SK-N-SH (cell line): ENCODE results near the gene ZSWIM7.

Experiments
- CHD2 ChIP-seq: fragments of 150-350 bp; IDR thresholded peaks from 2 replicates; pipeline ENCODE4 v1.6.1; 2018; ENCODE audit warnings: low read length; ENCODE audit not compliant: partially characterized antibody
- CTCF ChIP-seq: fragments of 200-600 bp; sonication (generic); IDR thresholded peaks from 2 replicates; pipeline ENCODE4 v1.6.1; 2017; ENCODE audit warnings: antibody characterized with exemption, mild to moderate bottlenecking, moderate library complexity
- EZH2phosphoT487 ChIP-seq: fragments of 200-600 bp; sonication (generic); IDR thresholded peaks from 2 replicates; pipeline ENCODE4 v1.6.1; 2017; ENCODE audit warnings: low read depth, mixed run types, mild to moderate bottlenecking, antibody characterized with exemption, moderate library complexity, borderline replicate concordance
- FOXM1 ChIP-seq: IDR thresholded peaks from 2 replicates; pipeline ENCODE4 v1.4.0; 2012; ENCODE audit warnings: low read depth, mild to moderate bottlenecking
- GABPA ChIP-seq: IDR thresholded peaks from 2 replicates; pipeline ENCODE4 v1.4.0; 2012; ENCODE audit warnings: low read depth, mild to moderate bottlenecking
- NFIC ChIP-seq: IDR thresholded peaks from 2 replicates; pipeline ENCODE4 v1.4.0; 2012; ENCODE audit warnings: borderline replicate concordance
- POLR2AphosphoS5 ChIP-seq: IDR thresholded peaks from 2 replicates; pipeline ENCODE4 v1.6.1; 2012; ENCODE audit warnings: low read depth, low read length
- REST ChIP-seq: IDR thresholded peaks from 2 replicates; pipeline ENCODE4 v1.6.1; 2012; ENCODE audit warnings: mild to moderate bottlenecking, low read depth, low read length, moderate library complexity
- RFX5 ChIP-seq: IDR thresholded peaks from 2 replicates; pipeline ENCODE4 v1.6.1; 2012; ENCODE audit warnings: mild to moderate bottlenecking, improper control_type of control experiment, low read length
- SMC3 ChIP-seq: IDR thresholded peaks from 2 replicates; pipeline ENCODE4 v1.6.1; 2012; ENCODE audit warnings: low read depth, low read length, improper control_type of control experiment
- TEAD4 ChIP-seq: IDR thresholded peaks from 2 replicates; pipeline ENCODE4 v1.4.0; 2012; ENCODE audit warnings: mild to moderate bottlenecking, borderline replicate concordance; ENCODE audit not compliant: insufficient read depth
- ZBTB33 ChIP-seq: IDR thresholded peaks from 2 replicates; pipeline ENCODE4 v1.4.0; 2012; ENCODE audit warnings: low read depth, borderline replicate concordance
- TF ChIP-seq, protein P1 (sequence below): fragments of 150-350 bp; IDR thresholded peaks from 2 replicates; pipeline ENCODE4 v1.6.1; 2017; ENCODE audit warnings: antibody characterized with exemption, low read length, low read depth, borderline replicate concordance

GRCh38 chr17:15958484-15958854, 41.0 kb downstream of the ZSWIM7 start:
- no peak for TF ChIP-seq CHD2
- no peak for TF ChIP-seq CTCF
- TF ChIP-seq ZBTB33, result no peak
- no peak for TF ChIP-seq RFX5
- no peak for TF ChIP-seq GABPA
- TF ChIP-seq SMC3, result no peak
- TF ChIP-seq POLR2AphosphoS5, result no peak
- no peak for TF ChIP-seq REST
- no peak for TF ChIP-seq EZH2phosphoT487
- no peak for TF ChIP-seq FOXM1
- TF ChIP-seq NFIC, result no peak
- TF ChIP-seq, protein P1, sequence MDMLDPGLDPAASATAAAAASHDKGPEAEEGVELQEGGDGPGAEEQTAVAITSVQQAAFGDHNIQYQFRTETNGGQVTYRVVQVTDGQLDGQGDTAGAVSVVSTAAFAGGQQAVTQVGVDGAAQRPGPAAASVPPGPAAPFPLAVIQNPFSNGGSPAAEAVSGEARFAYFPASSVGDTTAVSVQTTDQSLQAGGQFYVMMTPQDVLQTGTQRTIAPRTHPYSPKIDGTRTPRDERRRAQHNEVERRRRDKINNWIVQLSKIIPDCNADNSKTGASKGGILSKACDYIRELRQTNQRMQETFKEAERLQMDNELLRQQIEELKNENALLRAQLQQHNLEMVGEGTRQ, result no peak
- no peak for TF ChIP-seq TEAD4
